SK-N-MC (cell line): Measurements from ENCODE around the gene LITAF.

Experiments
- EZH2 ChIP-seq: fragments of 200-600 bp; sonication (generic); IDR thresholded peaks from one replicate; pipeline ENCODE4 v1.6.1; 2017; ENCODE audit warnings: antibody characterized with exemption
- POLR2AphosphoS5 ChIP-seq: IDR thresholded peaks from 2 replicates; pipeline ENCODE4 v1.6.1; 2012; ENCODE audit warnings: mild to moderate bottlenecking, low read depth, low read length, borderline replicate concordance

GRCh38 chr16:11530171-11530940 is 56.4 kb downstream of the LITAF start:
- TF ChIP-seq POLR2AphosphoS5, result no peak
- no peak for TF ChIP-seq EZH2
